ENCODE data around the gene VIM.

VIM gene

GRCh38 chr10:17188644-17189172 lies 39.3 kb upstream of the VIM start:
- DNase-seq (ENCODE audit: low read depth): no peak
- no peak for TF ChIP-seq CTCF (IDR thresholded peaks at IDR 0.05; ENCODE audit: low read depth, low read length, missing control alignments)

GRCh38 chr10:17190602-17191001 lies 37.4 kb upstream of the VIM start:
- H3K4me3 ChIP-seq (ENCODE audit: low read depth, low read length): no peak overlapping the region
- TF ChIP-seq CTCF (IDR thresholded peaks at IDR 0.05; ENCODE audit: low read depth, low read length, missing control alignments): no peak
- DNase-seq (ENCODE audit: low read depth): no peak

More at GRCh38 chr10:17188644-17189172, 39.3 kb upstream of the VIM start:
- no peak overlapping the region for H3K4me3 ChIP-seq (ENCODE audit: low read depth, low read length)

- no peak for TF ChIP-seq CTCF (IDR thresholded peaks at IDR 0.05; ENCODE audit: low read depth, low read length, missing control alignments)
- DNase-seq (ENCODE audit: low read depth): no peak
- H3K4me3 ChIP-seq (ENCODE audit: low read depth, low read length): no peak overlapping the region
Observed at GRCh38 chr10:17195083-17195482, 33.0 kb upstream of the VIM start.

GRCh38 chr10:17196045-17196444 lies 32.0 kb upstream of the VIM start:
- TF ChIP-seq CTCF (IDR thresholded peaks at IDR 0.05; ENCODE audit: low read depth, low read length, missing control alignments): no peak
- no peak overlapping the region for H3K4me3 ChIP-seq (ENCODE audit: low read depth, low read length)
- no peak for DNase-seq (ENCODE audit: low read depth)

GRCh38 chr10:17196573-17196972 lies 31.5 kb upstream of the VIM start:
- DNase-seq (ENCODE audit: low read depth): no peak
- TF ChIP-seq CTCF (IDR thresholded peaks at IDR 0.05; ENCODE audit: low read depth, low read length, missing control alignments): no peak
- H3K4me3 ChIP-seq (ENCODE audit: low read depth, low read length): no peak overlapping the region

- H3K4me3 ChIP-seq (ENCODE audit: low read depth, low read length): no peak overlapping the region
- DNase-seq (ENCODE audit: low read depth): no peak
- TF ChIP-seq CTCF (IDR thresholded peaks at IDR 0.05; ENCODE audit: low read depth, low read length, missing control alignments): no peak
Observed at GRCh38 chr10:17199351-17199804, 28.7 kb upstream of the VIM start.

Data from GM12864 (cell line).